Inferior parietal cortex (tissue), 1 donor: ENCODE results near the gene RNF144B.
"Not testable (repeated sequence)": the region's sequence is repeated elsewhere in the genome, so short reads cannot be mapped to it uniquely, and the experiment has no call there.

Source experiments
- DNase-seq: peaks from one replicate; pipeline ENCODE4 v3.0.0-alpha.2; 2016; ENCODE audit errors: extremely low spot score

Gene RNF144B

GRCh38 chr6:18387061-18387721, at the start of gene RNF144B:
RNF144B (plus strand) TSS chr6:18387350; CDS start chr6:18399535, 12,185 bp downstream.
- DNase-seq = peak; percentile 31

GRCh38 chr6:18339599-18339998, 47.6 kb upstream of the RNF144B start:
- DNase-seq = no peak

- no peak for DNase-seq
These were observed 46.2 kb upstream of the RNF144B start for GRCh38 chr6:18340781-18341551.

GRCh38 chr6:18342223-18342622, 44.9 kb upstream of the RNF144B start:
- no peak for DNase-seq

- DNase-seq = no peak
These were observed 43.4 kb upstream of the RNF144B start for GRCh38 chr6:18343741-18344140.

GRCh38 chr6:18347021-18347577, 40.1 kb upstream of the RNF144B start:
- no peak for DNase-seq

GRCh38 chr6:18347866-18348265, 39.3 kb upstream of the RNF144B start:
- DNase-seq = no peak

- no peak for DNase-seq
These were observed 37.8 kb upstream of the RNF144B start for GRCh38 chr6:18349386-18349785.

GRCh38 chr6:18350271-18350670, 36.9 kb upstream of the RNF144B start:
- DNase-seq = no peak

- DNase-seq = no peak
These were observed 36.4 kb upstream of the RNF144B start for GRCh38 chr6:18350712-18351111.

- no peak for DNase-seq
These were observed 35.1 kb upstream of the RNF144B start for GRCh38 chr6:18352001-18352400.

GRCh38 chr6:18352842-18353241, 34.3 kb upstream of the RNF144B start:
- DNase-seq = no peak

GRCh38 chr6:18353251-18353650, 33.9 kb upstream of the RNF144B start:
- DNase-seq = no peak

- DNase-seq = not testable (repeated sequence)
These were observed 29.6 kb upstream of the RNF144B start for GRCh38 chr6:18357546-18357945.

GRCh38 chr6:18359237-18359885, 27.8 kb upstream of the RNF144B start:
- no peak for DNase-seq

- no peak for DNase-seq
These were observed 27.0 kb upstream of the RNF144B start for GRCh38 chr6:18360188-18360587.

- DNase-seq = peak; percentile 29
These were observed 25.0 kb upstream of the RNF144B start for GRCh38 chr6:18362058-18362561.

GRCh38 chr6:18363746-18364145, 23.4 kb upstream of the RNF144B start:
- no peak for DNase-seq

- DNase-seq = not testable (repeated sequence)
These were observed 22.6 kb upstream of the RNF144B start for GRCh38 chr6:18364561-18364960.

- no peak for DNase-seq
These were observed 19.8 kb upstream of the RNF144B start for GRCh38 chr6:18367371-18367770.

GRCh38 chr6:18368277-18369105, 18.7 kb upstream of the RNF144B start:
- no peak for DNase-seq
